ENCODE measurements around the gene ATP13A5.

ATP13A5 gene

DNA sequence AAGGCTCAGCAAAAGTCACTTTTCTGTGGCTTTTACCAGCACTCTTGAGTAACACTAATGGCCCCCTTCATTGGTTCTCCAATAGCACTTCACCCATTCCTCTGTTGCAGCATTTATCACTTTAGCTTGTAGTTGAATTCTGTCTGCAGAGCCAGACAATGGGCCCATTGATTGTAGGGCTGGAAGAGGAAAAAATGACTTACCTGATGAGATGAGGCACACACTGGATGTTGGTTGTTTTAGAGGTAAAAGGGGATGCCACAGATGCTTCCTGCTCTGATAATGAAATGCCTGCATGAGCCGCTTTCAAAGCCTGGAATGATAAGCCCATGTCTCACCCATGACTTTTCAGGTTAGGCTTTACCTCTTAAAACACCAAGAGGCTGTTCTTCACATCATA lies 73.2 kb downstream of the ATP13A5 start:
- Histone ChIP-seq H3K9me3 (ENCODE audit: control insufficient read depth, insufficient read depth, low read length) (no peaks in the 10 kb centered on the region), H3K4me1 (ENCODE audit: control insufficient read depth, insufficient read depth, low read length) (no peaks in the 10 kb centered on the region), H3K4me3 (ENCODE audit: low read depth, low read length) (no peak overlapping the region), H3K9ac (ENCODE audit: low read depth, low read length) (no peak overlapping the region), H3K27me3 (ENCODE audit: control insufficient read depth, insufficient read depth, low read length) (no peaks in the 10 kb centered on the region), H3K36me3 (ENCODE audit: control insufficient read depth, insufficient read depth, low read length) (no peaks in the 10 kb centered on the region)

DNA sequence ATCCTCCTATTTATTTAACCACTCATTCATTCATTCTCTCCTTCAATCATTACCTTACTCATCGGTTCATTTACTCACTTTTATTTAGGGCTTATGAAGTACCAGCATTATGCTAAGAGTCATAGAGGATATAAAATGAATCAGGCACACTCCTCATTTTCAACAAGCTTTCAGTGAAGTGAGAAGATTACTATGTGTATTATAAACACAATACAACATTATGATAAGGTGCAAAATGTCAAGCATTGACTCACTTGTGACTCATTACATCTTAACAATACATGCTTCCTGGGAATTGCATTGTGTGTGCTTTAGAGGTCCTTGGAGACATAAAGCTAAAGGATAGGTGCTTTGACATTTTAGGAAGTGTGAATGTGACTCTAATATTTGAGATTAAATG lies 77.1 kb downstream of the ATP13A5 start:
- H3K9me3 ChIP-seq (ENCODE audit: control insufficient read depth, insufficient read depth, low read length), result no peaks in the 10 kb centered on the region
- H3K36me3 ChIP-seq (ENCODE audit: control insufficient read depth, insufficient read depth, low read length), result no peaks in the 10 kb centered on the region
- no peak overlapping the region for H3K9ac ChIP-seq (ENCODE audit: low read depth, low read length)
- H3K4me3 ChIP-seq (ENCODE audit: low read depth, low read length), result no peak overlapping the region
- no peaks in the 10 kb centered on the region for H3K27me3 ChIP-seq (ENCODE audit: control insufficient read depth, insufficient read depth, low read length)
- H3K4me1 ChIP-seq (ENCODE audit: control insufficient read depth, insufficient read depth, low read length), result no peaks in the 10 kb centered on the region

GRCh38 chr3:193297421-193297820 lies 81.1 kb downstream of the ATP13A5 start:
- Histone ChIP-seq H3K9me3 (ENCODE audit: control insufficient read depth, insufficient read depth, low read length) (no peaks in the 10 kb centered on the region), H3K9ac (ENCODE audit: low read depth, low read length) (no peak overlapping the region), H3K4me1 (ENCODE audit: control insufficient read depth, insufficient read depth, low read length) (no peaks in the 10 kb centered on the region), H3K27me3 (ENCODE audit: control insufficient read depth, insufficient read depth, low read length) (no peaks in the 10 kb centered on the region), H3K4me3 (ENCODE audit: low read depth, low read length) (no peak overlapping the region), H3K36me3 (ENCODE audit: control insufficient read depth, insufficient read depth, low read length) (no peaks in the 10 kb centered on the region)

DNA sequence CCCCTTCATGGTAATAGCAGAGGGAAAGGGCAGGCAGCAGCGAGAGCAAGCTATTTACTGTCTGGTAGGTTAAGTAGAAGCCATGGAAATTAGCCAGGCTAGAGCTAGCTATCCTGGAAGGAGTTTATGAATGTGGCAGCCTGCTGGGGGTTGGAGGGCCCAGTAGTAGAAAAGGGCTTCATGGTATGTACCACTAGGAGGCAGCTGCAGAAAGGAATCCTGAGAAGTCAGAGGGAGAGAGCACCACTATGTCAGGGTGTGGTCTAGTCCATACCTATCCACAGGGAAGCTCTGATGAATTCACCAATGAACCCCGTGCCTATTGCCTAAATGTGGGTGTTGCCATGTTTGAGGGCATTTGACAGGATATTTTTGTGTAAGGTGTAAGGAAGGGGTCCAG lies 82.6 kb downstream of the ATP13A5 start:
- Histone ChIP-seq H3K27me3 (ENCODE audit: control insufficient read depth, insufficient read depth, low read length) (no peaks in the 10 kb centered on the region), H3K36me3 (ENCODE audit: control insufficient read depth, insufficient read depth, low read length) (no peaks in the 10 kb centered on the region), H3K4me1 (ENCODE audit: control insufficient read depth, insufficient read depth, low read length) (no peaks in the 10 kb centered on the region), H3K9me3 (ENCODE audit: control insufficient read depth, insufficient read depth, low read length) (peaks cover 7% of the 10 kb centered on the region), H3K9ac (ENCODE audit: low read depth, low read length) (no peak overlapping the region), H3K4me3 (ENCODE audit: low read depth, low read length) (no peak overlapping the region)

- Histone ChIP-seq H3K27me3 (ENCODE audit: control insufficient read depth, insufficient read depth, low read length) (no peaks in the 10 kb centered on the region), H3K9me3 (ENCODE audit: control insufficient read depth, insufficient read depth, low read length) (peaks cover 7% of the 10 kb centered on the region), H3K4me1 (ENCODE audit: control insufficient read depth, insufficient read depth, low read length) (no peaks in the 10 kb centered on the region), H3K4me3 (ENCODE audit: low read depth, low read length) (no peak overlapping the region), H3K9ac (ENCODE audit: low read depth, low read length) (no peak overlapping the region), H3K36me3 (ENCODE audit: control insufficient read depth, insufficient read depth, low read length) (no peaks in the 10 kb centered on the region)
These were observed 86.2 kb downstream of the ATP13A5 start for GRCh38 chr3:193292386-193292785.

DNA sequence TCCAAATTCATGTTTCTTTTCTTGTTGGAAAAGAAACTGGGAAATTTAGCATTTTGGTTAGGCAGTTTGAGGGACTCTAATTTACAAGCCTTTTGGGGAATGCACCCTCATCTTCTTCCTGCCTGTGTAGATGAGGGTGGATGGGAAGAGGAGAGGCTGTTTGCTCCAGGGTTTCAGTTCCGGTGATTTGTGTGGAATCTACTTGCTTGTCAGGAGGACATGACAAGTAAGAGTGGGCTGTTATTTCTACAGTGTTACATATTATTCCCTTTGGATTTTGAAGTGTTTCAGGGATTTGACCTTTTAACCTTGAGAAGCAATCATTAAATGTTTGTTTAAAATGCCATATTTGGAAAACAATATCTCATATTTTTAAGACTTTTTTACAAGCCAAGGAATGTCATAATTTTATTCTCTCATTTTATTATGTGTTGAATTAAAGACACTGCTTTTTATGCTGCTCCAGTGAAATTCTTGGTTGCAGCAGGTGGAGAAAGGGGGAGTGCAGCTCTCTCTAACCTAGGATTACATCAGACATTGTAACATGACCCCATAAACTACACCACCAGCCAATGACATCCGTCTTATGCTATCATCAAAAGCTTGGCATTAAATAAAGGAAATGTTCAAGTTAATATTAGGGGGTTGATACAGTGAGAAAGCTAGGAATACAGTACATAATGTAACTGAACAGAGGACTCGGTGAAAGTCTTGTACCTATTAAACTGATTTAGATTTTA lies 107.3 kb downstream of the ATP13A5 start:
- Histone ChIP-seq H3K27me3 (ENCODE audit: control insufficient read depth, insufficient read depth, low read length) (no peaks in the 10 kb centered on the region), H3K9me3 (ENCODE audit: control insufficient read depth, insufficient read depth, low read length) (no peaks in the 10 kb centered on the region), H3K4me1 (ENCODE audit: control insufficient read depth, insufficient read depth, low read length) (no peaks in the 10 kb centered on the region), H3K36me3 (ENCODE audit: control insufficient read depth, insufficient read depth, low read length) (no peaks in the 10 kb centered on the region), H3K4me3 (ENCODE audit: low read depth, low read length) (no peak overlapping the region), H3K9ac (ENCODE audit: low read depth, low read length) (no peak overlapping the region)

DNA sequence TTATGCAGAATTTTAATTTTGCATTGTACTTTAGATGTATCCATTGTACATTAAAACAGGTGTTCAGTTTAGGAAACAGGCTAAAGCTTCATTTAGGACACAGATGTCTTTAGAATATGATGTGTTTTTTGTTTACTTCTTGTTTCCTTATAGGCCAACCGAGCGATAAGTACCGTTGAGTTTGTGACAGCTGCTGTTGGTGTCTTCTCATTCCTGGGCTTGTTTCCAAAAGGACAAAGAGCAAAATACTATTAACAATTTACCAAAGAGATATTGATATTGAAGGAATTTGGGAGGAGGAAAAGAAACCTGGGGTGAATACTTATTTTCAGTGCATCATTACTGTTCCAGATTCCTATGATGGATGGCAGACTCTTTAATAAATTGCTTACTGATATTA lies 108.1 kb downstream of the ATP13A5 start:
- H3K4me1 ChIP-seq (ENCODE audit: control insufficient read depth, insufficient read depth, low read length), result no peaks in the 10 kb centered on the region
- no peak overlapping the region for H3K9ac ChIP-seq (ENCODE audit: low read depth, low read length)
- H3K9me3 ChIP-seq (ENCODE audit: control insufficient read depth, insufficient read depth, low read length), result no peaks in the 10 kb centered on the region
- H3K36me3 ChIP-seq (ENCODE audit: control insufficient read depth, insufficient read depth, low read length), result no peaks in the 10 kb centered on the region
- H3K4me3 ChIP-seq (ENCODE audit: low read depth, low read length), result no peak overlapping the region
- H3K27me3 ChIP-seq (ENCODE audit: control insufficient read depth, insufficient read depth, low read length), result no peaks in the 10 kb centered on the region

DNA sequence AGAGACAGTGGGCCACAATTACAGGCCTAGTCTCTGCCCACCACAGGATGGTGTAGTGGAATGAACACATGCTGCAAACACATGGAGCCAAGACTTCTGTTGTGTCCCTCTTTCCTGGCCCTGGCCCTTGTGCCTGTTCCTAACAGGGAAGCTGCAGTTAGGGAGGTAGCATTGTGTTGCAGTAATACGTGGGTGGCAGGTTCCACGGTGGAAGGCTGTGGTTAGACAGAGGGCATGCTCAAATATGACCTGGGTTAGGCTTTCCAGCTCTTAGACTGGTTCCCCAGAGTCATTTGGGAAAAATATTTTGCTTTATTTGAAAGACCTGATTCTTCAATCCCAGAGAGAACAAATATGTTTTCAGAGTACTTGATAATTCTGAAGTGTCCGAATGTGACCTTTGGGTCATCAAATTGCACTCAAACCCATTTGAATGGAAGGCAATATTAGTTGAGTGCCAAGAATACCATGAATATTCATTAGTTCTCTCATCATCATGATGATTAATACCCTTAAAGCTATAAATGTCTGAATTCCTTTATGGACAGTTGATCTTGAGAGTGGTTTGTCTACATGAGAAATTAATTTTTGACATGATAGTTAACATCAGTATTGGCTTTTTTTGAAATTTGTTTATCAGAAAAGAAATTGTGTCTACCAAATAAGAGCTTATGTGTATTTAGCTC lies 109.1 kb downstream of the ATP13A5 start:
- H3K4me1 ChIP-seq (ENCODE audit: control insufficient read depth, insufficient read depth, low read length), result no peaks in the 10 kb centered on the region
- H3K9ac ChIP-seq (ENCODE audit: low read depth, low read length), result no peak overlapping the region
- H3K9me3 ChIP-seq (ENCODE audit: control insufficient read depth, insufficient read depth, low read length), result no peaks in the 10 kb centered on the region
- no peaks in the 10 kb centered on the region for H3K36me3 ChIP-seq (ENCODE audit: control insufficient read depth, insufficient read depth, low read length)
- H3K27me3 ChIP-seq (ENCODE audit: control insufficient read depth, insufficient read depth, low read length), result no peaks in the 10 kb centered on the region
- H3K4me3 ChIP-seq (ENCODE audit: low read depth, low read length), result no peak overlapping the region

- H3K27me3 ChIP-seq (ENCODE audit: control insufficient read depth, insufficient read depth, low read length), result no peaks in the 10 kb centered on the region
- H3K36me3 ChIP-seq (ENCODE audit: control insufficient read depth, insufficient read depth, low read length), result no peaks in the 10 kb centered on the region
- H3K4me1 ChIP-seq (ENCODE audit: control insufficient read depth, insufficient read depth, low read length), result no peaks in the 10 kb centered on the region
- H3K9me3 ChIP-seq (ENCODE audit: control insufficient read depth, insufficient read depth, low read length), result no peaks in the 10 kb centered on the region
- H3K9ac ChIP-seq (ENCODE audit: low read depth, low read length), result no peak overlapping the region
- H3K4me3 ChIP-seq (ENCODE audit: low read depth, low read length), result no peak overlapping the region
These were observed 115.8 kb downstream of the ATP13A5 start for GRCh38 chr3:193262707-193263106.

GRCh38 chr3:193261970-193262369 lies 116.6 kb downstream of the ATP13A5 start:
- H3K4me3 ChIP-seq (ENCODE audit: low read depth, low read length), result no peak overlapping the region
- no peaks in the 10 kb centered on the region for H3K4me1 ChIP-seq (ENCODE audit: control insufficient read depth, insufficient read depth, low read length)
- H3K9ac ChIP-seq (ENCODE audit: low read depth, low read length), result no peak overlapping the region
- H3K9me3 ChIP-seq (ENCODE audit: control insufficient read depth, insufficient read depth, low read length), result no peaks in the 10 kb centered on the region
- H3K36me3 ChIP-seq (ENCODE audit: control insufficient read depth, insufficient read depth, low read length), result no peaks in the 10 kb centered on the region
- H3K27me3 ChIP-seq (ENCODE audit: control insufficient read depth, insufficient read depth, low read length), result no peaks in the 10 kb centered on the region

GRCh38 chr3:193253986-193254660 lies 124.4 kb downstream of the ATP13A5 start:
- Histone ChIP-seq H3K36me3 (ENCODE audit: control insufficient read depth, insufficient read depth, low read length) (no peaks in the 10 kb centered on the region), H3K27me3 (ENCODE audit: control insufficient read depth, insufficient read depth, low read length) (no peaks in the 10 kb centered on the region), H3K9ac (ENCODE audit: low read depth, low read length) (no peak overlapping the region), H3K4me1 (ENCODE audit: control insufficient read depth, insufficient read depth, low read length) (no peaks in the 10 kb centered on the region), H3K9me3 (ENCODE audit: control insufficient read depth, insufficient read depth, low read length) (no peaks in the 10 kb centered on the region), H3K4me3 (ENCODE audit: low read depth, low read length) (no peak overlapping the region)

- H3K4me3 ChIP-seq (ENCODE audit: low read depth, low read length), result no peak overlapping the region
- H3K27me3 ChIP-seq (ENCODE audit: control insufficient read depth, insufficient read depth, low read length), result no peaks in the 10 kb centered on the region
- no peak overlapping the region for H3K9ac ChIP-seq (ENCODE audit: low read depth, low read length)
- no peaks in the 10 kb centered on the region for H3K9me3 ChIP-seq (ENCODE audit: control insufficient read depth, insufficient read depth, low read length)
- no peaks in the 10 kb centered on the region for H3K4me1 ChIP-seq (ENCODE audit: control insufficient read depth, insufficient read depth, low read length)
- H3K36me3 ChIP-seq (ENCODE audit: control insufficient read depth, insufficient read depth, low read length), result no peaks in the 10 kb centered on the region
These were observed 128.1 kb downstream of the ATP13A5 start for GRCh38 chr3:193250492-193250891.

All from iPS-15b (cell line).